ENCODE data around the gene EHD2.
"Not testable (repeated sequence)": the region's sequence is repeated elsewhere in the genome, so short reads cannot be mapped to it uniquely, and the experiment has no call there.

GRCh38 chr19:47787307-47787706 lies 74.1 kb downstream of the EHD2 start:
- TF ChIP-seq YY1 (IDR thresholded peaks at IDR 0.05; ENCODE audit: insufficient read depth, insufficient read length); ZNF274 (IDR thresholded peaks at IDR 0.05; ENCODE audit: low read depth, low read length): not testable (repeated sequence)
